Heart left ventricle (tissue), 13 donors: ENCODE measurements around the gene OTOP2.

Experiments used
- POLR2A ChIP-seq, 2 donors: fragments of 450-650 bp; IDR thresholded peaks; one replicate each; pipeline ENCODE4 v1.6.1; 2017; ENCODE audit warnings: antibody characterized with exemption in 2 of 2, mild to moderate bottlenecking in 2 of 2, moderate library complexity in 2 of 2
- TF ChIP-seq, protein P1 (sequence below), 12 donors: fragments of 200-600 bp; sonication (generic) in 4 of 12; IDR thresholded peaks; one replicate each; pipeline versions ENCODE4 v1.5.0 to v1.8.0; 2018 to 2022; ENCODE audit warnings: antibody characterized with exemption in 12 of 12, mild to moderate bottlenecking in 5 of 12
- donor health status: ischemic (EF 13 %, LVEDD 7.1; RV severe dilation, severe dysfunction).
- donor health status: DM: no; HTN: yes; CAD: no.
- donor health status: DM: no; HTN: no; CAD: no.
- donor health status: ischemic (EF 25% LVEDD 6.9; RV normal size, moderate dysfunction).
- donor health status: ischemic (EF 25% LVEDD 5.7; RV mildly dilated, moderate dysfunction).
- donor health status: ischemic (EF 35%, LVEDD 5.7; RV mildly dilated, moderate dysfunction).
- donor health status: nonischemic (EF 11% LVEDD 7.7; RV severe dilation, severe dysfunction).
- donor health status: DM: yes; HTN: yes; CAD: no.
- donor health status: PGD.
- donor health status: ischemic (EF 29% LVEDD 5.4; RV normal size, mild dysfunction).
- donor health status: nonischemic (EF 23%, LVEDD 6.1; RV moderate dilation, normal function).

DNA sequence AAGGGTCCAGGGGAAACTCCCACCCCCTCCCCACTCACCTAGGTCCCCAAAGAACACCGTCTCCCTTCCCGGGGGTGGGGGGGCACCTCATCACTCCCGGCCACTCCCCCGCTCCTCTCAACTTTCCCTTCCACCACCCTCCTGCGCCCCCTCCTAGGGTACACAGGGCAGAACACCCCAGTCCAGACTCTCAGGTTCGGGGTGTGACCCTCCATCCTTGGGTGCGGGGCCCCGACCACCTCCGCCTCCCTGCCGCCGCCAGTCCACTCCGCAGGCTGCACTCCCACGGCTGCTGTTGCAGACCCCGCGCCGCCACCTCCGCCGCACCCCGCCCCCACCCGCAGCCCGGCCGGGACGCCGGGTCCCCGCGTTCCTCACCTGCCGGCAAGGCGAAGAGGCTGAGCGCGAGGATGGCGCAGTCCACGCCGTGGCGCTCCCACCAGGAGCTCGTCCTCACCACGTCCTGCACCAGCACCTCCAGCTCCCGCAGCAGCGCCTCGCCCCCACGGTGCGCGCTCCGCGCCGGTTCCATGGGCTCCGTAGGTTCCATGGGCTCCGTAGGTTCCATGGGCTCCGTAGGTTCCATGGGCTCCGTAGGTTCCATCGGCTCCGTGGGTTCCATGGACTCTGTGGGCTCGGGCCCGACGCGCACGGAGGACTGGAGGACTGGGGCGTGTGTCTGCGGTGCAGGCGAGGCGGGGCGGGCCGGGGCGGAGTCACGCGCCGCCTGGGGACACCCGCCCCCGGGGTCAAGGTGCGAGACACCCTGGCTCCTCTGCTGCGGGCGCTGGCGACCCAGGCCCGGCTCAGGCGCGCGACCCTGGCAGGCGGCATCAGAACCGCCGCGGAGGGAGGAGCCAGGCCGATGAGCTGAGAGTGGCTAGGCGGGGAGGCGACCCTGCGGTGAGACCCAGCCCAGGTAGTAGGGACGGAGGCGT lies 30.8 kb upstream of the OTOP2 start, which contains the start of gene FADS6:
- TF ChIP-seq POLR2A (IDR thresholded peaks at IDR 0.05), result no peak
- TF ChIP-seq, protein P1, sequence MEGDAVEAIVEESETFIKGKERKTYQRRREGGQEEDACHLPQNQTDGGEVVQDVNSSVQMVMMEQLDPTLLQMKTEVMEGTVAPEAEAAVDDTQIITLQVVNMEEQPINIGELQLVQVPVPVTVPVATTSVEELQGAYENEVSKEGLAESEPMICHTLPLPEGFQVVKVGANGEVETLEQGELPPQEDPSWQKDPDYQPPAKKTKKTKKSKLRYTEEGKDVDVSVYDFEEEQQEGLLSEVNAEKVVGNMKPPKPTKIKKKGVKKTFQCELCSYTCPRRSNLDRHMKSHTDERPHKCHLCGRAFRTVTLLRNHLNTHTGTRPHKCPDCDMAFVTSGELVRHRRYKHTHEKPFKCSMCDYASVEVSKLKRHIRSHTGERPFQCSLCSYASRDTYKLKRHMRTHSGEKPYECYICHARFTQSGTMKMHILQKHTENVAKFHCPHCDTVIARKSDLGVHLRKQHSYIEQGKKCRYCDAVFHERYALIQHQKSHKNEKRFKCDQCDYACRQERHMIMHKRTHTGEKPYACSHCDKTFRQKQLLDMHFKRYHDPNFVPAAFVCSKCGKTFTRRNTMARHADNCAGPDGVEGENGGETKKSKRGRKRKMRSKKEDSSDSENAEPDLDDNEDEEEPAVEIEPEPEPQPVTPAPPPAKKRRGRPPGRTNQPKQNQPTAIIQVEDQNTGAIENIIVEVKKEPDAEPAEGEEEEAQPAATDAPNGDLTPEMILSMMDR (IDR thresholded peaks at IDR 0.05), result no peak
